ENCODE data around the gene S100P. TPM values are rescaled to one million over a fixed set of nuclear protein-coding genes. Genes with fewer than 3 reads are reported as not detected.

The S100P gene
- total RNA-seq, 4 donors from 2014 or later: 7.5 to 7.8 TPM; not detected in 2

- H3K9me3 ChIP-seq: no peaks in the 10 kb centered on the region
- intact Hi-C loops (cut with DNase I; ENCODE audit: low total_unique reads): no loop called here
- H3K27ac ChIP-seq: peak overlapping the region; percentile 42 to 69 (median 51)
- 77 to 80% methylated on average over 1 to 15 of the region's 15 CpGs for WGBS, 2 donors (ENCODE audit: low coverage in 1 of 2)
- no peak for TF ChIP-seq POLR2A (IDR thresholded peaks at IDR 0.05)
- no peak for TF ChIP-seq POLR2AphosphoS5 (IDR thresholded peaks at IDR 0.05)
- TF ChIP-seq CTCF (IDR thresholded peaks at IDR 0.05): no peak
- TF ChIP-seq EP300 (IDR thresholded peaks at IDR 0.05; ENCODE audit: low read depth): no peak
- H3K27me3 ChIP-seq: no peaks in the 10 kb centered on the region
- in situ Hi-C loops (cut with MboI; ENCODE audit: low pct_ligation_motif_present in 1 of 4, low pct_unique_long_range_greater_than_20kb in 1 of 4, low sequenced_read_pairs in 3 of 4): no loop called here
- H3K4me1 ChIP-seq: peaks cover 0 to 26% (median 10%) of the 10 kb centered on the region in 4 donors
- DNase-seq: peak; percentile 22
- no peaks in the 10 kb centered on the region for H3K36me3 ChIP-seq
- no peak overlapping the region for H3K4me3 ChIP-seq
These were observed 4.1 kb upstream of the S100P start for GRCh38 chr4:6689506-6689960.

- in situ Hi-C loops (cut with MboI; ENCODE audit: low pct_ligation_motif_present in 1 of 4, low pct_unique_long_range_greater_than_20kb in 1 of 4, low sequenced_read_pairs in 3 of 4): no loop called here
- no peak for TF ChIP-seq POLR2AphosphoS5 (IDR thresholded peaks at IDR 0.05)
- TF ChIP-seq CTCF (IDR thresholded peaks at IDR 0.05): no peak
- TF ChIP-seq EP300 (IDR thresholded peaks at IDR 0.05; ENCODE audit: low read depth): no peak
- no peak for TF ChIP-seq POLR2A (IDR thresholded peaks at IDR 0.05)
- Histone ChIP-seq H3K36me3 (no peaks in the 10 kb centered on the region), H3K4me3 (no peak overlapping the region), H3K27me3 (no peaks in the 10 kb centered on the region), H3K9me3 (no peaks in the 10 kb centered on the region), H3K4me1 (peaks cover 0 to 43% (median 17%) of the 10 kb centered on the region in 4 donors), H3K27ac (no peak overlapping the region)
- WGBS, 2 donors (ENCODE audit: low coverage in 1 of 2): 91% methylated on average over 8 of the region's 8 CpGs; no CpG with 5 or more reads in 1 of the 2 donors
- no peak for DNase-seq
- intact Hi-C loops (cut with DNase I; ENCODE audit: low total_unique reads): no loop called here
These were observed 1.3 kb upstream of the S100P start for GRCh38 chr4:6692379-6692778.

- no peak for DNase-seq
These were observed 872 bp upstream of the S100P start for GRCh38 chr4:6692806-6693205.

More at GRCh38 chr4:6692806-6693205, 872 bp upstream of the S100P start:
- in situ Hi-C loops (cut with MboI; ENCODE audit: low pct_ligation_motif_present in 1 of 4, low pct_unique_long_range_greater_than_20kb in 1 of 4, low sequenced_read_pairs in 3 of 4): no loop called here
- Histone ChIP-seq H3K27me3 (no peaks in the 10 kb centered on the region), H3K27ac (no peak overlapping the region), H3K9me3 (no peaks in the 10 kb centered on the region), H3K4me1 (peaks cover 0 to 43% (median 17%) of the 10 kb centered on the region in 4 donors), H3K4me3 (no peak overlapping the region), H3K36me3 (no peaks in the 10 kb centered on the region)
- no peak for TF ChIP-seq CTCF (IDR thresholded peaks at IDR 0.05)
- TF ChIP-seq EP300 (IDR thresholded peaks at IDR 0.05; ENCODE audit: low read depth): no peak
- TF ChIP-seq POLR2AphosphoS5 (IDR thresholded peaks at IDR 0.05): no peak
- no peak for TF ChIP-seq POLR2A (IDR thresholded peaks at IDR 0.05)
- intact Hi-C loops (cut with DNase I; ENCODE audit: low total_unique reads): no loop called here
- WGBS, 2 donors (ENCODE audit: low coverage in 1 of 2): 60 to 80% methylated on average over 1 to 3 of the region's 3 CpGs

Data from transverse colon (tissue), 4 donors.